Posterior vena cava (tissue), 2 donors: ENCODE data around the gene ZNF33B. TPM values are rescaled to one million over a fixed set of nuclear protein-coding genes. Genes with fewer than 3 reads are reported as not detected.

Source experiments
- DNase-seq: peaks from one replicate; pipeline ENCODE4 v3.0.0-alpha.2; 2020; ENCODE audit warnings: low spot score
- intact Hi-C, 2 donors: fragments of 100-400 bp; cut with DNase I; formaldehyde crosslinking; loops; one replicate each; pipeline versions ENCODE4 v1.14.1 to v1.14.2; 2022 to 2023
- total RNA-seq, 2 donors: library from RNA; stranded (reverse); fragmentation: NEBNext Ultra II Directional; extraction: Animal tissue kit (Norgen Biotek cat#: 25700); gene quantifications; one replicate each; pipeline ENCODE4 v1.2.1, GENCODE V29; 2021
- donor health status: DM: yes; HTN: yes; CAD: no.
- donor health status: DM: yes; HTN: yes; CAD: no.

The ZNF33B gene
- total RNA-seq, 2 donors from 2014 or later: 11.1 to 12.2 TPM

DNA sequence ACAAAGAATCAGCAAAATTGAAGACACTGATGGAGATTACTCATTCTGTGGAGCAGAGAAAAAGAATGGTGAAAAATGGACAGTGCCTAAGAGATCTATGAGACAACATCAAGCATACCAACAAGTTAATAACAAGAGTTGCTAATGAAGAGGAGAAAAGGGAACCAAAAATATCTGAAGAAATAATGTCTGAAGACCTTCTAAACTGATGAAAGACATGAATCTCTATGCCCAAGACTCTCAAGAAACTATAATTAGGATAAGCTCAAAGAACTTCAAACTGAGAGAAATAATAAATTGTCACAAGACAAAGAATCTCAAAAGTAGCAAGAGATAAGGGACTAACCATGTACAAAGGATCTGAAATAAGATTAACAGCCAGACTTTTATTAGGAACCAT is 93.4 kb downstream of the ZNF33B start:
- no peak for DNase-seq
- intact Hi-C loops: no loop called here

DNA sequence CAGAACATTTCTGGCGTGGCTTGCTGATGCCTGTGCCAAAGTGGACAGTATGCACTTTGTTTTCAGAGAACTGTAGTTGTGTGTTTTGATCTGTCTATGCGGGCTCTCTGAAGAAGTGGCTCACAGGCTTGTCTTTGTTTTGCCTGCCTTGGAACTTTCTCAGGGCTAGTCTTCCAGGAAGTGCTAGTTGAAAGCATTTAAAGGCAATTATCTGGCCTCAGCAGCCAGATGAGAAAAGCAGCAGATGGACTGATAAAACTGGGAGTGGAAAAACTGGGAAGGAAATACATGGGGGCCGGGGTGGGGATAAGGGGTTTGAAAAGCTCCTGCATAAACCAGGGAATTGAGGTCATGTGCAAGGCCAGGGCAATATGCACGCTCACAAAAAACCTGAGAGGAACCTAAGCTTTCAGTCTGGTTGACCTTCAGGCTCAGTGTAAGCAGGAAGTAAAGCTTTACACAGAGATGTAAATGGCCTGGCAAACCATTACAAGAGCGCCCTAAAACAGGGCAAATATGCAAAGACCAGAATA is 94.5 kb downstream of the ZNF33B start:
- no peak for DNase-seq
- intact Hi-C loops: no loop called here

Other genes with a start within 250 kb of the ZNF33B start
- gene BMS1, start 144.2 kb upstream of the ZNF33B start, total RNA-seq: 10 to 100 TPM; 11.9 to 13.3 TPM